Tibial nerve (tissue), 4 donors: Measurements from ENCODE around the gene CEP57. TPM values are rescaled to one million over a fixed set of nuclear protein-coding genes. Genes with fewer than 3 reads are reported as not detected.

Experiments used
- DNase-seq, 2 donors: peaks; one replicate each; pipeline ENCODE4 v3.0.0-alpha.2; 2019; ENCODE audit warnings: low spot score in 2 of 2
- H3K27ac ChIP-seq, 4 donors: fragments of 200-600 bp; sonication (generic) in 3 of 4; one replicate each; pipeline ENCODE4 v1.5.1; 2017 to 2019; ENCODE audit warnings: mild to moderate bottlenecking in 1 of 4
- H3K27me3 ChIP-seq, 2 donors: fragments of 200-600 bp; sonication (generic) in 1 of 2; one replicate each; pipeline versions ENCODE4 v1.5.1 to v1.6.0; 2017 to 2019
- H3K36me3 ChIP-seq, 3 donors: fragments of 200-600 bp; sonication (generic); one replicate each; pipeline ENCODE4 v1.5.1; 2018 to 2019
- H3K4me1 ChIP-seq, 4 donors: fragments of 200-600 bp; sonication (generic) in 3 of 4; one replicate each; pipeline ENCODE4 v1.5.1; 2017 to 2019
- H3K4me3 ChIP-seq, 4 donors: fragments of 200-600 bp; sonication (generic) in 3 of 4; one replicate each; pipeline ENCODE4 v1.5.1; 2017 to 2019; ENCODE audit warnings: mild to moderate bottlenecking in 1 of 4, moderate library complexity in 1 of 4
- H3K9me3 ChIP-seq, 4 donors: fragments of 200-600 bp; sonication (generic) in 3 of 4; one replicate each; pipeline ENCODE4 v1.5.1; 2017 to 2019
- EP300 ChIP-seq, 2 donors: sonication (generic); formaldehyde crosslinking; IDR thresholded peaks; one replicate each; pipeline ENCODE4 v1.6.1; 2017; ENCODE audit warnings: antibody characterized with exemption in 2 of 2, mild to moderate bottlenecking in 1 of 2
- POLR2A ChIP-seq, 2 donors: fragments of 450-650 bp; IDR thresholded peaks; one replicate each; pipeline ENCODE4 v1.6.1; 2017; ENCODE audit warnings: antibody characterized with exemption in 2 of 2, mild to moderate bottlenecking in 2 of 2, moderate library complexity in 2 of 2
- WGBS, 2 donors: methylation state at CpG; one replicate each; pipeline ENCODE4 v1.1.5; 2018; 5-methylcytosine and 5-hydroxymethylcytosine counted together
- total RNA-seq, 4 donors: library from RNA; depleted of rRNA; stranded (reverse); fragments of >200 nt; gene quantifications; one replicate each; pipeline ENCODE4 v1.1.0, GENCODE V29; 2016
- TF ChIP-seq, protein P1 (sequence below), 5 experiments: fragments of 200-600 bp in 3 of 5; fragments of 450-650 bp in 2 of 5; sonication (generic) in 3 of 5; IDR thresholded peaks; one replicate each; pipeline ENCODE4 v1.5.1; 2016 to 2019; ENCODE audit warnings: antibody characterized with exemption in 5 of 5, mild to moderate bottlenecking in 3 of 5, moderate library complexity in 2 of 5

CEP57 gene
- 10 to 100 TPM; 48.9 to 58.0 (median 52.1) TPM for total RNA-seq

DNA sequence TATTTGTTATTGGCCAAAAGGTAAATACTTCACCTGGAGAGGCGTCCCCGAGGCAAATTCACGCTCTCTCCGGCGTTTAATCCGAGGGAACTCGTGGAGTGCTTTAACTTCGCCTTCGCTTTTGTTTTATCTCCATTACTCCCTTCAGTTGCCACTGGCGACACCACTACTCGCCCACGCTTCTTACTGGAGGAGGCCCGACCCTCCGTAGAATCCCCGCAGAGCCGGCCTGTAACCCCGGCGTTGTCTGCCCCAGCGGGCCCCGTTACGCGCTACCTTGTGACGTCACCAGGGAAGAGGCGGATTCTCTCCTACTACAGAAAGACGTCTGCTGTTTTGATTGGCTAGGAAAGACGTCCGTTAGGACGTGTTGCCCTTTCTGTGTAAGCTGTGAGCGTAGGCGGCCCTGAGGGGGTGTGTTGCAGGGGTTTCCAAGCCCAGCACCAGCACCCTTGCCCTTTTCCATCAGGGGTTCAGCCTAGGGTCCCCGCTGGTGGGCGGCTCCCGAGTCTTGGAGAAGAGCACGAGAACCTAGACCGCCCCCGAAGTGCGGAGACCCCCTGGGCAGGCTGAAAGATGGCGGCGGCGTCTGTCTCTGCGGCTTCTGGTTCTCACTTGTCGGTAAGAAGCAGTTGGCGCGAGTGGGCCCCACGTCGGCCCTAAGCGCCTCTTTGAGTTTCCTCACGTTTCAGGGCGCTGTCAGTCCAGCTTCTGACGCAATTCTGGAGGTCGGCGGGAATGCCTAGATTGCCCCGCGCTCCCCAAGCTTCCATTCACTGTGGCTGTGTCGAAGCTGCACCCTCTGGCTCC lies at the start of gene CEP57:
CEP57 (plus strand) TSS at position 376 of the 810 bp plus-strand sequence; CDS start at position 577, 201 bp downstream.
- TF ChIP-seq EP300 (IDR thresholded peaks at IDR 0.05) (peak; percentile 30 to 86), POLR2A (IDR thresholded peaks at IDR 0.05) (peak in 1 of 2 donors; percentile 78)
- TF ChIP-seq, protein P1, sequence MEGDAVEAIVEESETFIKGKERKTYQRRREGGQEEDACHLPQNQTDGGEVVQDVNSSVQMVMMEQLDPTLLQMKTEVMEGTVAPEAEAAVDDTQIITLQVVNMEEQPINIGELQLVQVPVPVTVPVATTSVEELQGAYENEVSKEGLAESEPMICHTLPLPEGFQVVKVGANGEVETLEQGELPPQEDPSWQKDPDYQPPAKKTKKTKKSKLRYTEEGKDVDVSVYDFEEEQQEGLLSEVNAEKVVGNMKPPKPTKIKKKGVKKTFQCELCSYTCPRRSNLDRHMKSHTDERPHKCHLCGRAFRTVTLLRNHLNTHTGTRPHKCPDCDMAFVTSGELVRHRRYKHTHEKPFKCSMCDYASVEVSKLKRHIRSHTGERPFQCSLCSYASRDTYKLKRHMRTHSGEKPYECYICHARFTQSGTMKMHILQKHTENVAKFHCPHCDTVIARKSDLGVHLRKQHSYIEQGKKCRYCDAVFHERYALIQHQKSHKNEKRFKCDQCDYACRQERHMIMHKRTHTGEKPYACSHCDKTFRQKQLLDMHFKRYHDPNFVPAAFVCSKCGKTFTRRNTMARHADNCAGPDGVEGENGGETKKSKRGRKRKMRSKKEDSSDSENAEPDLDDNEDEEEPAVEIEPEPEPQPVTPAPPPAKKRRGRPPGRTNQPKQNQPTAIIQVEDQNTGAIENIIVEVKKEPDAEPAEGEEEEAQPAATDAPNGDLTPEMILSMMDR (IDR thresholded peaks at IDR 0.05) = no peak
- H3K27me3 ChIP-seq = no peaks in the 10 kb centered on the region
- H3K4me3 ChIP-seq = peak within 1 kb of the TSS; percentile 71 to 96 (median 90)
- peak within 1 kb of the TSS; percentile 99 to 100 (median 99) for H3K27ac ChIP-seq
- peaks cover 6 to 42% (median 18%) of the 10 kb centered on the region in 4 donors for H3K4me1 ChIP-seq
- DNase-seq = peak; percentile 90 to 98
- peaks cover 0 to 23% (median 0%) of the 10 kb centered on the region in 3 donors for H3K36me3 ChIP-seq
- H3K9me3 ChIP-seq = no peaks in the 10 kb centered on the region
- WGBS, 2 donors = 0 to 1% methylated on average over 25 to 45 of the region's 55 CpGs

DNA sequence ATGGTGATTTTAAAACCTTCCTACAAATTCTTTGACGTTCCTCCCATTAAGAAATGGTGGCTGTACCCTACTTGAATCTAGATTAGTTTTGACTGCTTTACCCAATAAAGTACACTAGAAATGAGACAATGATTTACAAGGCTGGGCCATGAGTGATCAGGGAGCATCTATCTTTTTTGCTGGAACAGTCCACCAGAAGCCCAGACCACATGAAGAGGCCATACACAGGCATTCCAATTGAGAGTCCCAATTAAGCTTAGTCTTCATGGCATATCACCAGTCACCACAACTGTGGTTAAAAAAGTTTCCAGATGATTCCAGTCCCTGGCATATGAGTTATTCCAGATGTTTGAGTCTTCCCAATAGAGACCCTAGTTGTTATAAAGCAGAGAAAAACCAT lies 40.2 kb upstream of the CEP57 start:
- TF ChIP-seq, protein P1 (IDR thresholded peaks at IDR 0.05) = no peak
- TF ChIP-seq POLR2A (IDR thresholded peaks at IDR 0.05) (no peak), EP300 (IDR thresholded peaks at IDR 0.05) (no peak)

DNA sequence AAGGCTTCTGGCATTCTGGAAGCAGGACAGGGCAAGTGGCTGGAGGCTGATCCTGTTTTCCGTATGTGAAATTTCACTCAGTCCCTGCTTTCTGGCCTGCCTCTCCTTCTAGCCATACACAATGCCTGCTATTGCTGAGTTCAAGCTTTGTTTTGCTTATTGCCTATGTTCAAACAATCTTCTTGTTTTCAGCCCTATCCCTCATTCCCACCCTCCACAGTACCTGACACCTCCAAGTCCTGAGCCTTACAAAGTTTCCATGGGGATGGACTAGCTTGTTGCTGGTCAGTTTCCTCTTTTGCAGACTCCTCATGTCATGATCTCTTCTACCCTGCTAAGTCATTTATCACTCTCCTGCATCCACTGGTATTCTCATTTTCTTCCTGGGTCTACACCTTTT lies 38.8 kb upstream of the CEP57 start:
- Histone ChIP-seq H3K27ac (no peak overlapping the region), H3K9me3 (no peaks in the 10 kb centered on the region), H3K4me3 (no peak overlapping the region), H3K36me3 (no peaks in the 10 kb centered on the region), H3K4me1 (no peaks in the 10 kb centered on the region), H3K27me3 (no peaks in the 10 kb centered on the region)
- WGBS, 2 donors = 66 to 79% methylated on average over 1 of the region's 1 CpG
- DNase-seq = no peak
- TF ChIP-seq, protein P1 (IDR thresholded peaks at IDR 0.05) = no peak
- no peak for TF ChIP-seq POLR2A (IDR thresholded peaks at IDR 0.05)
- no peak for TF ChIP-seq EP300 (IDR thresholded peaks at IDR 0.05)

More for the DNA sequence above, 40.2 kb upstream of the CEP57 start:
- H3K27ac ChIP-seq = no peak overlapping the region
- no peaks in the 10 kb centered on the region for H3K9me3 ChIP-seq
- no peaks in the 10 kb centered on the region for H3K4me1 ChIP-seq
- no peaks in the 10 kb centered on the region for H3K27me3 ChIP-seq
- WGBS, 2 donors = 81 to 82% methylated on average over 1 of the region's 1 CpG
- H3K36me3 ChIP-seq = no peaks in the 10 kb centered on the region
- no peak overlapping the region for H3K4me3 ChIP-seq
- DNase-seq = no peak

DNA sequence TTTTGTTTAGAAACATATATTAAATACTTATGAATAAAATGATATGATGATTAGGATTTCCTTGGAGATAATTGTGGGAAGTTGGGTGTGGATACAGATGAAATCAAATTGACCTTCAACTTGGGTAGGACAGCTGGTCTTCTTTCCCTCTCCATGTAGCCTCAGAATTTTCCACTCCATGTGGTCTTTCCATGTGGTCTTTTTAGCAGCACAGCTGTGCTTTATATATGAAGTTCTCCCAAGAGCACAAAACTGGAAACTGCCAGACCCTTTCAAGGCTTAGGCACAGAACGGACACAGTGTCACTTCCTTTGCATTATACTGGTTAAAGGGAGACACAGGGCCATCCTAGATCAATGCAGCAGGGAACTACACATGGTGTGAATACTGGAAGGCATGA lies 29.4 kb upstream of the CEP57 start:
- TF ChIP-seq POLR2A (IDR thresholded peaks at IDR 0.05) (no peak), EP300 (IDR thresholded peaks at IDR 0.05) (no peak)
- TF ChIP-seq, protein P1 (IDR thresholded peaks at IDR 0.05) = no peak
- WGBS, 2 donors = 79 to 81% methylated on average over 1 of the region's 1 CpG

DNA sequence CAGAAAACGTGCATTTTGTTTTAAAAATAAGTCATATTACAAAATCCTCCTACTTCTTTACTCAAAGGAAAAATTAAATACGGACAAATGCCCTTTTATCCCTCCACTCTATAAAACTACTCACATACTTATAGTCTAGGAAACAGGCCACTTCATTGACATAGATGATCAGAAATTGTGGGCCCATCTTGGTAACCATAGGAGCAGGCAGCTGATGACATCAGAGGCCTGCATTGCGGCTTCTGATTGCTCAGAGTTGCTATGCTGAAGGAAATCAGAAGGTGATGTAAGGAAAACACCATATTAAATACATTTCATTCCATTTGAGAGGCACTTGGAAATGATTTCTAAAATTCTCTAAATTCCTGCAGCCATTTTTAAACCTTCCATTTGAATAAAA lies 27.8 kb upstream of the CEP57 start:
- WGBS, 2 donors = 72 to 73% methylated on average over 3 of the region's 3 CpGs
- Histone ChIP-seq H3K4me1 (peaks cover 0 to 5% (median 0%) of the 10 kb centered on the region in 4 donors), H3K27ac (no peak overlapping the region), H3K36me3 (no peaks in the 10 kb centered on the region), H3K4me3 (no peak overlapping the region), H3K9me3 (no peaks in the 10 kb centered on the region), H3K27me3 (no peaks in the 10 kb centered on the region)
- no peak for DNase-seq
- TF ChIP-seq EP300 (IDR thresholded peaks at IDR 0.05) (no peak), POLR2A (IDR thresholded peaks at IDR 0.05) (no peak)
- TF ChIP-seq, protein P1 (IDR thresholded peaks at IDR 0.05) = no peak

More for the DNA sequence above, 29.4 kb upstream of the CEP57 start:
- no peak overlapping the region for H3K27ac ChIP-seq
- no peaks in the 10 kb centered on the region for H3K9me3 ChIP-seq
- DNase-seq = no peak
- H3K4me3 ChIP-seq = no peak overlapping the region
- no peaks in the 10 kb centered on the region for H3K27me3 ChIP-seq
- H3K4me1 ChIP-seq = peaks cover 0 to 5% (median 0%) of the 10 kb centered on the region in 4 donors
- no peaks in the 10 kb centered on the region for H3K36me3 ChIP-seq
